ENCODE measurements around the gene PER1. TPM values are rescaled to one million over a fixed set of nuclear protein-coding genes. Genes with fewer than 3 reads are reported as not detected.

PER1 gene
- total and polyA plus RNA-seq, 2 donors from 2014 or later, result 25.2 to 161 TPM

GRCh38 chr17:8095361-8095760 is 56.8 kb downstream of the PER1 start:
- Histone ChIP-seq H3K4me3 (ENCODE audit: low read length in 3 of 3) (no peak overlapping the region), H3K27me3 (ENCODE audit: control insufficient read depth, insufficient read depth, low read length) (no peaks in the 10 kb centered on the region), H3K27ac (ENCODE audit: low read depth in 2 of 2, low read length in 2 of 2) (no peak overlapping the region), H3K9ac (ENCODE audit: low read length in 3 of 3) (no peak overlapping the region), H3K4me1 (ENCODE audit: control insufficient read depth in 2 of 3, insufficient read depth in 2 of 3, low read depth in 1 of 3, low read length in 3 of 3) (no peaks in the 10 kb centered on the region), H3K36me3 (ENCODE audit: control insufficient read depth in 2 of 3, insufficient read depth in 3 of 3, low read length in 3 of 3) (no peaks in the 10 kb centered on the region), H3K9me3 (ENCODE audit: control insufficient read depth in 2 of 3, insufficient read depth in 1 of 3, low read length in 3 of 3) (no peaks in the 10 kb centered on the region)
- intact Hi-C loops (cut with DNase I), result no loop called here
- TF ChIP-seq, protein P1, sequence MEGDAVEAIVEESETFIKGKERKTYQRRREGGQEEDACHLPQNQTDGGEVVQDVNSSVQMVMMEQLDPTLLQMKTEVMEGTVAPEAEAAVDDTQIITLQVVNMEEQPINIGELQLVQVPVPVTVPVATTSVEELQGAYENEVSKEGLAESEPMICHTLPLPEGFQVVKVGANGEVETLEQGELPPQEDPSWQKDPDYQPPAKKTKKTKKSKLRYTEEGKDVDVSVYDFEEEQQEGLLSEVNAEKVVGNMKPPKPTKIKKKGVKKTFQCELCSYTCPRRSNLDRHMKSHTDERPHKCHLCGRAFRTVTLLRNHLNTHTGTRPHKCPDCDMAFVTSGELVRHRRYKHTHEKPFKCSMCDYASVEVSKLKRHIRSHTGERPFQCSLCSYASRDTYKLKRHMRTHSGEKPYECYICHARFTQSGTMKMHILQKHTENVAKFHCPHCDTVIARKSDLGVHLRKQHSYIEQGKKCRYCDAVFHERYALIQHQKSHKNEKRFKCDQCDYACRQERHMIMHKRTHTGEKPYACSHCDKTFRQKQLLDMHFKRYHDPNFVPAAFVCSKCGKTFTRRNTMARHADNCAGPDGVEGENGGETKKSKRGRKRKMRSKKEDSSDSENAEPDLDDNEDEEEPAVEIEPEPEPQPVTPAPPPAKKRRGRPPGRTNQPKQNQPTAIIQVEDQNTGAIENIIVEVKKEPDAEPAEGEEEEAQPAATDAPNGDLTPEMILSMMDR (IDR thresholded peaks at IDR 0.05; ENCODE audit: borderline replicate concordance, extremely low read depth, insufficient read depth), result no peak
- no peak for DNase-seq
- no peak for FAIRE-seq

DNA sequence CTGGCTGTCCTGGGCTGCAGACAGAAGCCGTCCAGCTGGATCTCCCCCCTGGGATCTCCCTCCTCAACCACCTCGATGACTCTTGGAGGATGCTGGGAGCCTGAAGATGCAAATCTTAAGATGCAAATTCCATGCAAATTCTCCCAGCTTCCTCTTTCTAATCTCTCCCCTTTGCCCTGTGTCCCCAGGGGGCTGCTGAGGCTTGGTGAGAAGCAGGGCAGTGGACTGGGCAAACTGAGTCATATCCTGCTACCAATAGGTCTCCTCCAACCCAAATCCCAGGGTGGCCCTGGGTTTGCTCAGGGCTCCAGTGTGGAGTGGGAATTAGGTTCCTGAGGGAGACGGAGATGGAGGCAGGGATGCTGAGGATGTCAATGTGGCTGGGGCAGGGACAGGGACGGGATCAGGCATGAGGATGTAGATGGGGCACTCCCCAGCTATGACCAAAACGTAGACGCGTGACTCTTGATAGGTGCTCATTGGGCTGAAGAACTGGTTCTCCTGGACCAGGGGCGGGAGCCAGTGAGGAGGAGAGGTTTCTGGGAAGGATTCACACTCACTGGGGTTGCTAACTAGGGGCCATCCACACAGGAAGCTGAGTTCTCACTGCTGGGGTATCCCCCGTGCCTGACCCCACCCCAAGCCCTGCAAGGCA is 61.0 kb downstream of the PER1 start:
- H3K27me3 ChIP-seq (ENCODE audit: control insufficient read depth, insufficient read depth, low read length), result no peaks in the 10 kb centered on the region
- H3K9ac ChIP-seq (ENCODE audit: low read length in 3 of 3), result no peak overlapping the region
- no peak overlapping the region for H3K4me3 ChIP-seq (ENCODE audit: low read length in 3 of 3)
- no peaks in the 10 kb centered on the region for H3K4me1 ChIP-seq (ENCODE audit: control insufficient read depth in 2 of 3, insufficient read depth in 2 of 3, low read depth in 1 of 3, low read length in 3 of 3)
- no peak overlapping the region for H3K27ac ChIP-seq (ENCODE audit: low read depth in 2 of 2, low read length in 2 of 2)
- TF ChIP-seq, protein P1 (IDR thresholded peaks at IDR 0.05; ENCODE audit: borderline replicate concordance, extremely low read depth, insufficient read depth), result no peak
- no peaks in the 10 kb centered on the region for H3K36me3 ChIP-seq (ENCODE audit: control insufficient read depth in 2 of 3, insufficient read depth in 3 of 3, low read length in 3 of 3)
- no peak for FAIRE-seq
- H3K9me3 ChIP-seq (ENCODE audit: control insufficient read depth in 2 of 3, insufficient read depth in 1 of 3, low read length in 3 of 3), result no peaks in the 10 kb centered on the region
- intact Hi-C loops (cut with DNase I), result no loop called here
- DNase-seq, result no peak

Small RNA genes lying within 50 kb of the gene (microRNA-seq; reads per million reads assigned to microRNA genes)
- gene MIR4521, result 2.7 reads per million
- not detected for gene MIR6883

Other genes with a start within 250 kb of the PER1 start
- 2.5 TPM for gene RNF227, start 236.1 kb downstream of the PER1 start, total RNA-seq
- 2.5 TPM for gene RNF227, start 236.1 kb downstream of the PER1 start, polyA plus RNA-seq (ENCODE audit: insufficient read depth, low read depth, low replicate concordance)
- 3.9 TPM for gene KCNAB3, start 222.5 kb downstream of the PER1 start, total RNA-seq
- 0.71 TPM for gene KCNAB3, start 222.5 kb downstream of the PER1 start, polyA plus RNA-seq (ENCODE audit: insufficient read depth, low read depth, low replicate concordance)
- 149 TPM for gene TRAPPC1, start 220.5 kb downstream of the PER1 start, total RNA-seq
- gene TRAPPC1, start 220.5 kb downstream of the PER1 start, polyA plus RNA-seq (ENCODE audit: insufficient read depth, low read depth, low replicate concordance), result 291 TPM
- 27.5 TPM for gene CNTROB, start 220.2 kb downstream of the PER1 start, total RNA-seq
- gene CNTROB, start 220.2 kb downstream of the PER1 start, polyA plus RNA-seq (ENCODE audit: insufficient read depth, low read depth, low replicate concordance), result 11.6 TPM
- 0.19 TPM for gene GUCY2D, start 149.8 kb downstream of the PER1 start, total RNA-seq
- 0.24 TPM for gene GUCY2D, start 149.8 kb downstream of the PER1 start, polyA plus RNA-seq (ENCODE audit: insufficient read depth, low read depth, low replicate concordance)
- 8.0 TPM for gene ALOX15B, start 113.3 kb downstream of the PER1 start, total RNA-seq
- gene ALOX15B, start 113.3 kb downstream of the PER1 start, polyA plus RNA-seq (ENCODE audit: insufficient read depth, low read depth, low replicate concordance), result 0.15 TPM
- gene ALOX12B, start 64.7 kb downstream of the PER1 start, total RNA-seq, result not detected
- not detected for gene ALOX12B, start 64.7 kb downstream of the PER1 start, polyA plus RNA-seq (ENCODE audit: insufficient read depth, low read depth, low replicate concordance)
- not detected for gene ALOXE3, start 33.9 kb downstream of the PER1 start, total RNA-seq
- gene ALOXE3, start 33.9 kb downstream of the PER1 start, polyA plus RNA-seq (ENCODE audit: insufficient read depth, low read depth, low replicate concordance), result not detected
- gene HES7, start 28.3 kb downstream of the PER1 start, total RNA-seq, result 0.25 TPM
- not detected for gene HES7, start 28.3 kb downstream of the PER1 start, polyA plus RNA-seq (ENCODE audit: insufficient read depth, low read depth, low replicate concordance)
- 107 TPM for gene VAMP2, start 10.5 kb upstream of the PER1 start, total RNA-seq
- gene VAMP2, start 10.5 kb upstream of the PER1 start, polyA plus RNA-seq (ENCODE audit: insufficient read depth, low read depth, low replicate concordance), result 124 TPM
- 23.4 TPM for gene TMEM107, start 24.0 kb upstream of the PER1 start, total RNA-seq
- 24.6 TPM for gene TMEM107, start 24.0 kb upstream of the PER1 start, polyA plus RNA-seq (ENCODE audit: insufficient read depth, low read depth, low replicate concordance)
- 8.6 TPM for gene BORCS6, start 37.8 kb upstream of the PER1 start, total RNA-seq
- 15.4 TPM for gene BORCS6, start 37.8 kb upstream of the PER1 start, polyA plus RNA-seq (ENCODE audit: insufficient read depth, low read depth, low replicate concordance)
- gene AURKB, start 58.2 kb upstream of the PER1 start, total RNA-seq, result 2.8 TPM
- 0.43 TPM for gene AURKB, start 58.2 kb upstream of the PER1 start, polyA plus RNA-seq (ENCODE audit: insufficient read depth, low read depth, low replicate concordance)
- 57.2 TPM for gene CTC1, start 95.7 kb upstream of the PER1 start, total RNA-seq
- 12.2 TPM for gene CTC1, start 95.7 kb upstream of the PER1 start, polyA plus RNA-seq (ENCODE audit: insufficient read depth, low read depth, low replicate concordance)
- gene PFAS, start 96.9 kb upstream of the PER1 start, total RNA-seq, result 49.5 TPM
- gene PFAS, start 96.9 kb upstream of the PER1 start, polyA plus RNA-seq (ENCODE audit: insufficient read depth, low read depth, low replicate concordance), result 7.6 TPM
- gene RANGRF, start 136.3 kb upstream of the PER1 start, total RNA-seq, result 20.1 TPM
- gene RANGRF, start 136.3 kb upstream of the PER1 start, polyA plus RNA-seq (ENCODE audit: insufficient read depth, low read depth, low replicate concordance), result 91.8 TPM
- gene SLC25A35, start 143.0 kb upstream of the PER1 start, total RNA-seq, result 11.1 TPM
- 17.2 TPM for gene SLC25A35, start 143.0 kb upstream of the PER1 start, polyA plus RNA-seq (ENCODE audit: insufficient read depth, low read depth, low replicate concordance)
- 27.8 TPM for gene ARHGEF15, start 157.8 kb upstream of the PER1 start, total RNA-seq
- gene ARHGEF15, start 157.8 kb upstream of the PER1 start, polyA plus RNA-seq (ENCODE audit: insufficient read depth, low read depth, low replicate concordance), result 14.0 TPM
- gene ODF4, start 187.4 kb upstream of the PER1 start, total RNA-seq, result not detected
- gene ODF4, start 187.4 kb upstream of the PER1 start, polyA plus RNA-seq (ENCODE audit: insufficient read depth, low read depth, low replicate concordance), result not detected
- gene RPL26, start 230.8 kb upstream of the PER1 start, total RNA-seq, result 1,267 TPM
- gene RPL26, start 230.8 kb upstream of the PER1 start, polyA plus RNA-seq (ENCODE audit: insufficient read depth, low read depth, low replicate concordance), result 2,696 TPM
- not detected for gene RNF222, start 245.4 kb upstream of the PER1 start, total RNA-seq
- not detected for gene RNF222, start 245.4 kb upstream of the PER1 start, polyA plus RNA-seq (ENCODE audit: insufficient read depth, low read depth, low replicate concordance)